ENCODE measurements around the gene ATP10A. TPM values are rescaled to one million over a fixed set of nuclear protein-coding genes. Genes with fewer than 3 reads are reported as not detected.

The ATP10A gene
- total RNA-seq, 1 donor from 2014 or later = 71.9 TPM

DNA sequence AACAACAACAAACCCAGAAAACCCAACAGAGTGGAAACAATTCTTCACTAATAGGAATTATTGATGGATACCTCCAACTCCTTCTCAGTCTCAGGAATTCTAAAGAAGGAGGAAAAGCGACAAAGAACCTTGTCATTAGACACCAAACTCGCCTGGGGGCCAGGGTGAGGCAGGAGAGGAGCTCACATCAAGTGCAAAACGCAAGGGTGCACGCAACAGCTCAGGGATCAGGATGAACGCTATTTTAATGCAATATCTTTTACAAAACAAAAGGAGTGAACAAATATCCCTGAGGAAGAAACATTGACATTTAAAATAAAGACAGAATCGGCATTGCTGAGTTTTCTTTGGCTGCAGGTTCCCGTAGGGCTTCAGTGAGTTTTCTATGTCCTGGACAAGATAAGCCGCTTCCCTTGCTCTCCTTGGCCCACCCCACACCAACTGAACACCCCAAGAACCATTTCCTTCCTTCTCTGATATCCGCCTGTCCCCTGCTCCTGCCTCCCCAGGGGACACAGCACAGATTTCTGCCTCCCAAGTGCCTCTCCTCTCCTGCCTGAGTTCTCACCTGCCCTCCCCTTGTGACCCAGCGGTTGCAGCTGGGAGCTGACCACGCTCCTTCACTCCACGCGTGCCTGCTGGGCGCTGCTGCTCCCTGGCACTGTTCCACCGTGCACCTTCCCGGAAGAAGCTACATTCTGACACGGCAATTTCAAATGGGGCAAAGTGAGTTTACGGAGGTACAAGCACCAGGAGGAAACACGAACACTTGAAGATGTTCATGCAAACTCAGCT is 63.0 kb downstream of the ATP10A start:
- DNase-seq (ENCODE audit: extremely low spot score, unreplicated experiment) = peak; percentile 72
- no peak for TF ChIP-seq CTCF (IDR thresholded peaks at IDR 0.05)
- Mint-ChIP-seq H3K36me3 (ENCODE audit: unreplicated experiment) (peaks cover 5% of the 10 kb centered on the region), H3K9me3 (ENCODE audit: unreplicated experiment) (no peaks in the 10 kb centered on the region), H3K4me3 (ENCODE audit: unreplicated experiment) (no peak overlapping the region), H3K27me3 (ENCODE audit: unreplicated experiment) (no peaks in the 10 kb centered on the region), H3K4me1 (ENCODE audit: unreplicated experiment) (peaks cover 54% of the 10 kb centered on the region), H3K27ac (ENCODE audit: unreplicated experiment) (peak overlapping the region; percentile 81)

DNA sequence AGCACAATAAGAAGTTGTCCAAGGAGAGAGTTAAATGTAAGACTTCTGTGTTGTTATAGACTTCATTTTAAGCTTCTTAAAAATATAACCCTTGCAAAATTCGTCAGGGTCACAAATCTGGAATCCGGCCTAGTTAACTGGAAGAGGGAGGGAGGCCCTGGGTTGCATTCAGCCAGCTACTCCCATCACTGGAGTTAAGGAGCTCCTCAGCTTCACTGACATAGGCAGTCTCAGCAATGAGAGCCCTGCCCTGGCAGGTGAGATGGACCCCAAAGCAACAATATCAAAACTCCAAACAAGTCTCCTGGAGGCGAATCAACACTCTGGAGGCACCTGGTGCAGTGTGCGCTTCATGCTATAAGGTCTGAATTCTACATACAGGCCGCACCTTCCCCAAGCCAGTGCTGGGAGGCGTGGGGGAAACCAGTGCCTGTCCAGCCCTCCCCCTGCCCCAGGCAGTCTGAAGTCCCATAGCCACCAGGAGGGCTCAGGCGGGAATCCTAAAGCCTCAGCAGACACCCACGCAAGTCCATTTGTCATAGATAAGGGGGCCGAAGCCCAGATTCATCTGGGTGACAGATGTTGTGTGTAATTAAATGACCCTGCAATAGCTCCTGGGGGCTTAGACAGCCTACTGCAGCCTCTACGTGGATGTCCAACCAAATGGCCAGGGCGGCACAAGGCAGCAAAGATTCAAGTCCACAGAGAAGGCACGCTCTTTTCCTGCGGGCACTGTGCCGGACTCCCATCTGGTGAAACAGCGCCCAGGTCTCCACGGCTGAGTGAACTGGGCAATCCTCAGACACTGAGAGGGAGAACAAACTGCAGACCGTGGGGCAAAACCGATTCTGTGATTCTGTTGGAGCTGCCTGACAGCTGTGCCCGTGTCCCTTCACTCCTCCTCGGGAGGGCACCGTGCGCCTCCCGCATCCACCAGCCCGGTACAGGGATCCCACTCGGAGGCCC is 64.9 kb downstream of the ATP10A start:
- H3K4me3 Mint-ChIP-seq (ENCODE audit: unreplicated experiment) = no peak overlapping the region
- no peak for TF ChIP-seq CTCF (IDR thresholded peaks at IDR 0.05)
- H3K4me1 Mint-ChIP-seq (ENCODE audit: unreplicated experiment) = peaks cover 65% of the 10 kb centered on the region
- H3K36me3 Mint-ChIP-seq (ENCODE audit: unreplicated experiment) = peaks cover 8% of the 10 kb centered on the region
- peak; percentile 75 for DNase-seq (ENCODE audit: extremely low spot score, unreplicated experiment)
- H3K27ac Mint-ChIP-seq (ENCODE audit: unreplicated experiment) = peak overlapping the region; percentile 81
- no peaks in the 10 kb centered on the region for H3K27me3 Mint-ChIP-seq (ENCODE audit: unreplicated experiment)
- H3K9me3 Mint-ChIP-seq (ENCODE audit: unreplicated experiment) = no peaks in the 10 kb centered on the region

DNA sequence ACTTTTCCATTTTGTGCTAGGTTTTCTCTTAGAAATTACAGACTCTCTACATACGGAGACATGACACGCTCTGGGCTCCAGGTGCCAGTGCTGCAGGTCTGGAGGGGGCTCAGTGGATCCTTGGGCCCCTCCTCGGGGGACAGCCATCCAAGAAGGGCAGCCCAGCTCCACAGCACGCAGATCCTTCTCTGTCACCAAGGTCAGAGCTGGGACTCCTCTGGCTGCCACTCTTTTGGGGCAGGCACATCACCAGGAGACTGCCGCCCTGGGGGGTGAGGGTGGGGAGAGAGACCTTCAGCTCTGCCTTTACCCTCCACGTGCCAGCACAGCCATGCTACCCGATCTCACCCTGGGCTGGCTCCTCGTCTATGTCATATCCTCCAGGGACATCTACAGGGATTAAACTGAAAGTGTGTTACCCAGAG is 65.6 kb downstream of the ATP10A start:
- no peaks in the 10 kb centered on the region for H3K27me3 Mint-ChIP-seq (ENCODE audit: unreplicated experiment)
- peaks cover 69% of the 10 kb centered on the region for H3K4me1 Mint-ChIP-seq (ENCODE audit: unreplicated experiment)
- peaks cover 9% of the 10 kb centered on the region for H3K36me3 Mint-ChIP-seq (ENCODE audit: unreplicated experiment)
- H3K4me3 Mint-ChIP-seq (ENCODE audit: unreplicated experiment) = no peak overlapping the region
- H3K9me3 Mint-ChIP-seq (ENCODE audit: unreplicated experiment) = no peaks in the 10 kb centered on the region
- H3K27ac Mint-ChIP-seq (ENCODE audit: unreplicated experiment) = peak overlapping the region; percentile 81
- TF ChIP-seq CTCF (IDR thresholded peaks at IDR 0.05) = no peak
- peak; percentile 79 for DNase-seq (ENCODE audit: extremely low spot score, unreplicated experiment)

- DNase-seq (ENCODE audit: extremely low spot score, unreplicated experiment) = no peak
- H3K27ac Mint-ChIP-seq (ENCODE audit: unreplicated experiment) = peak overlapping the region; percentile 81
- TF ChIP-seq CTCF (IDR thresholded peaks at IDR 0.05) = no peak
- H3K27me3 Mint-ChIP-seq (ENCODE audit: unreplicated experiment) = no peaks in the 10 kb centered on the region
- peaks cover 69% of the 10 kb centered on the region for H3K4me1 Mint-ChIP-seq (ENCODE audit: unreplicated experiment)
- H3K4me3 Mint-ChIP-seq (ENCODE audit: unreplicated experiment) = no peak overlapping the region
- peaks cover 9% of the 10 kb centered on the region for H3K36me3 Mint-ChIP-seq (ENCODE audit: unreplicated experiment)
- no peaks in the 10 kb centered on the region for H3K9me3 Mint-ChIP-seq (ENCODE audit: unreplicated experiment)
Measured at GRCh38 chr15:25797035-25797434, 66.1 kb downstream of the ATP10A start.

DNA sequence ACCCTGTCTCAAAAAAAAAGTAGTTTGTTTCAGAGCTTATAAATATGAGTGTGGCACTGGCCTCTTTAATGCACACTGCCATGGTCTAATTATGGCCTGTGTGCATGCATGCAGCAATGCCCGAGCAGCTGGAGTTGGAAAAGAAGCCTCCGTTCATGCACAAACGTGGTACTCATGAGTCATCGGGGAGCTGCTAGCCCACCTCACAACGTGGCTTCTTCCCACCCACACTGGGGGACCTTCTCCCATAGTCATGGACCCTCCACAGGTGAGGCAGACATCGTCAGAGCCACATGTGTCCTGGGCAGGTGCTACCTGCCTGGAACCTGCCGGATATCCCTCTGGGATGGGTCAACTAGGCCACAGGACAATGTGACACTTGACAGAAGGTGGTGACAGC is 66.7 kb downstream of the ATP10A start:
- H3K9me3 Mint-ChIP-seq (ENCODE audit: unreplicated experiment) = no peaks in the 10 kb centered on the region
- H3K27ac Mint-ChIP-seq (ENCODE audit: unreplicated experiment) = no peak overlapping the region
- no peak overlapping the region for H3K4me3 Mint-ChIP-seq (ENCODE audit: unreplicated experiment)
- no peaks in the 10 kb centered on the region for H3K27me3 Mint-ChIP-seq (ENCODE audit: unreplicated experiment)
- peaks cover 7% of the 10 kb centered on the region for H3K36me3 Mint-ChIP-seq (ENCODE audit: unreplicated experiment)
- TF ChIP-seq CTCF (IDR thresholded peaks at IDR 0.05) = no peak
- peak; percentile 70 for DNase-seq (ENCODE audit: extremely low spot score, unreplicated experiment)
- H3K4me1 Mint-ChIP-seq (ENCODE audit: unreplicated experiment) = peaks cover 76% of the 10 kb centered on the region

Measured in osteocyte (in vitro differentiated cells).